Progenitor cell of endocrine pancreas (in vitro differentiated cells): Measurements from ENCODE around the gene ROGDI. TPM values are rescaled to one million over a fixed set of nuclear protein-coding genes. Genes with fewer than 3 reads are reported as not detected.

Source experiments
- DNase-seq: peaks from one replicate; pipeline ENCODE4 v3.0.0; 2021; ENCODE audit warnings: low spot score; ENCODE audit not compliant: unreplicated experiment
- H3K27ac Mint-ChIP-seq: 2 replicates; pipeline ENCODE4 v1.8.0; 2021; ENCODE audit warnings: mild to moderate bottlenecking, moderate library complexity, mixed read lengths
- H3K27me3 Mint-ChIP-seq: 2 replicates; pipeline ENCODE4 v1.8.0; 2021; ENCODE audit warnings: mixed read lengths
- H3K36me3 Mint-ChIP-seq: 2 replicates; pipeline ENCODE4 v1.8.0; 2022; ENCODE audit warnings: mixed read lengths; ENCODE audit not compliant: insufficient read depth
- H3K4me1 Mint-ChIP-seq: 2 replicates; pipeline ENCODE4 v1.8.0; 2021; ENCODE audit warnings: low read depth, mixed read lengths
- H3K4me3 Mint-ChIP-seq: 2 replicates; pipeline ENCODE4 v1.8.0; 2021; ENCODE audit warnings: low read depth, mild to moderate bottlenecking, moderate library complexity, mixed read lengths
- H3K9me3 Mint-ChIP-seq: 2 replicates; pipeline ENCODE4 v1.8.0; 2021; ENCODE audit warnings: low read depth, mixed read lengths
- CTCF ChIP-seq: fragments of 200-600 bp; sonication (generic); IDR thresholded peaks from one replicate; pipeline ENCODE4 v1.5.0; 2021; ENCODE audit warnings: antibody characterized with exemption, mild to moderate bottlenecking; ENCODE audit not compliant: unreplicated experiment
- total RNA-seq: library from RNA; stranded (reverse); gene quantifications from 2 replicates; pipeline ENCODE4 v1.2.1, GENCODE V29; 2021

Gene ROGDI
- total RNA-seq, 1 donor from 2014 or later, result 44.1 TPM

GRCh38 chr16:4747906-4748681 lies 54.3 kb downstream of the ROGDI start:
- H3K27me3 Mint-ChIP-seq, result peaks cover 4% of the 10 kb centered on the region
- H3K4me1 Mint-ChIP-seq, result peaks cover 1% of the 10 kb centered on the region
- no peak for TF ChIP-seq CTCF
- peaks cover 4% of the 10 kb centered on the region for H3K36me3 Mint-ChIP-seq
- DNase-seq, result no peak
- H3K27ac Mint-ChIP-seq, result peak overlapping the region; percentile 34
- H3K9me3 Mint-ChIP-seq, result no peaks in the 10 kb centered on the region
- H3K4me3 Mint-ChIP-seq, result no peak overlapping the region

- Mint-ChIP-seq H3K36me3 (peaks cover 3% of the 10 kb centered on the region), H3K4me1 (peaks cover 1% of the 10 kb centered on the region), H3K27me3 (peaks cover 4% of the 10 kb centered on the region), H3K9me3 (no peaks in the 10 kb centered on the region), H3K4me3 (no peak overlapping the region), H3K27ac (no peak overlapping the region)
- DNase-seq, result no peak
- TF ChIP-seq CTCF, result no peak
Observed at GRCh38 chr16:4746991-4747574, 55.4 kb downstream of the ROGDI start.

Other genes with a start within 250 kb of the ROGDI start
- gene C16orf96, start 246.3 kb downstream of the ROGDI start, total RNA-seq, result 1.2 and 1.7 TPM in 2 replicates
- gene UBALD1, start 187.7 kb downstream of the ROGDI start, total RNA-seq, result 39.0 and 39.4 TPM in 2 replicates
- 104 and 105 TPM in 2 replicates for gene MGRN1, start 177.8 kb downstream of the ROGDI start, total RNA-seq
- 39.4 and 41.8 TPM in 2 replicates for gene NUDT16L1, start 109.1 kb downstream of the ROGDI start, total RNA-seq
- 45.0 and 45.3 TPM in 2 replicates for gene ANKS3, start 68.4 kb downstream of the ROGDI start, total RNA-seq
- 1.1 TPM in 2 replicates for gene DNAAF8, start 68.1 kb downstream of the ROGDI start, total RNA-seq
- gene ZNF500, start 35.5 kb downstream of the ROGDI start, total RNA-seq, result 23.5 and 23.9 TPM in 2 replicates
- 0.78 TPM in 1 of 2 replicates, not detected in the other for gene SEPTIN12, start 14.3 kb downstream of the ROGDI start, total RNA-seq
- not detected in 2 replicates for gene SMIM22, start 7.3 kb downstream of the ROGDI start, total RNA-seq
- 129 and 132 TPM in 2 replicates for gene GLYR1, start 44.7 kb upstream of the ROGDI start, total RNA-seq
- gene UBN1, start 44.8 kb upstream of the ROGDI start, total RNA-seq, result 41.9 and 42.1 TPM in 2 replicates
- gene PPL, start 134.5 kb upstream of the ROGDI start, total RNA-seq, result 62.7 and 64.1 TPM in 2 replicates
- gene SEC14L5, start 155.7 kb upstream of the ROGDI start, total RNA-seq, result 1.8 and 2.1 TPM in 2 replicates
- gene NAGPA, start 231.3 kb upstream of the ROGDI start, total RNA-seq, result 28.4 and 29.2 TPM in 2 replicates